ENCODE results near the gene EPHA1.

DNA sequence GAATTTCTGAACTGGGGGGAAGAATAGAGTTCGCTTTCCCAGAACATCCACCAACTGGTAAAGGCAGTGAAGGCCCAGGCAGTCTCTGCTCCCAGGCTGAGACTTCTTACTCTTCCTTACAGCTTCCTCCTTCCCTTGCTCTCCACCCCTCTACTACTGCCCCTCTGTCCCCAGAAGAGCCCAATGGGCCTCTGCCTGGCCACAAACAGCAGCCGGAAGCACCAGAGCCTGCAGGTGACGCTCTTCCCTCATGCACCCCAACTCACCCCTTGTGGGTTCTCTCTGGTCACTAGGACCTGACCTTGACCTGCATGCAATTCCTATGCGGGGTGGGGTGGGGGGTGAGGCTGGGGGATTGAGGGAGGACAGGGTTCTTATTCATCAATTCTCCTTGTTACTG is 62.6 kb downstream of the EPHA1 start:
- TF ChIP-seq, protein P1, sequence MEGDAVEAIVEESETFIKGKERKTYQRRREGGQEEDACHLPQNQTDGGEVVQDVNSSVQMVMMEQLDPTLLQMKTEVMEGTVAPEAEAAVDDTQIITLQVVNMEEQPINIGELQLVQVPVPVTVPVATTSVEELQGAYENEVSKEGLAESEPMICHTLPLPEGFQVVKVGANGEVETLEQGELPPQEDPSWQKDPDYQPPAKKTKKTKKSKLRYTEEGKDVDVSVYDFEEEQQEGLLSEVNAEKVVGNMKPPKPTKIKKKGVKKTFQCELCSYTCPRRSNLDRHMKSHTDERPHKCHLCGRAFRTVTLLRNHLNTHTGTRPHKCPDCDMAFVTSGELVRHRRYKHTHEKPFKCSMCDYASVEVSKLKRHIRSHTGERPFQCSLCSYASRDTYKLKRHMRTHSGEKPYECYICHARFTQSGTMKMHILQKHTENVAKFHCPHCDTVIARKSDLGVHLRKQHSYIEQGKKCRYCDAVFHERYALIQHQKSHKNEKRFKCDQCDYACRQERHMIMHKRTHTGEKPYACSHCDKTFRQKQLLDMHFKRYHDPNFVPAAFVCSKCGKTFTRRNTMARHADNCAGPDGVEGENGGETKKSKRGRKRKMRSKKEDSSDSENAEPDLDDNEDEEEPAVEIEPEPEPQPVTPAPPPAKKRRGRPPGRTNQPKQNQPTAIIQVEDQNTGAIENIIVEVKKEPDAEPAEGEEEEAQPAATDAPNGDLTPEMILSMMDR (IDR thresholded peaks at IDR 0.05): no peak
- no peak for TF ChIP-seq POLR2A (IDR thresholded peaks at IDR 0.05)

Data from body of pancreas (tissue), 4 donors.